NB4 (cell line): ENCODE data around the gene TRIP6.

Experiments used
- CTCF ChIP-seq: IDR thresholded peaks from one replicate; pipeline ENCODE4 v1.5.1; 2012; ENCODE audit warnings: low read depth, low read length
- MAX ChIP-seq: IDR thresholded peaks from 2 replicates; pipeline ENCODE4 v1.6.1; 2011; ENCODE audit warnings: low read depth, low read length
- MYC ChIP-seq: IDR thresholded peaks from 2 replicates; pipeline ENCODE4 v1.6.1; 2011; ENCODE audit warnings: low read depth, low read length
- POLR2A ChIP-seq: IDR thresholded peaks from 2 replicates; pipeline ENCODE4 v1.6.1; 2011; ENCODE audit warnings: mild to moderate bottlenecking; ENCODE audit not compliant: insufficient read length; ENCODE audit errors: extremely low read depth

- TF ChIP-seq CTCF (no peak), MAX (no peak), POLR2A (no peak), MYC (no peak)
Observed at GRCh38 chr7:100899432-100899831, 32.2 kb downstream of the TRIP6 start.
